ENCODE measurements around the gene FAM53C.
"Not testable (repeated sequence)": the region's sequence is repeated elsewhere in the genome, so short reads cannot be mapped to it uniquely, and the experiment has no call there.

The FAM53C gene

GRCh38 chr5:138351517-138351916, 13.5 kb downstream of the FAM53C start:
- DNase-seq, result no peak

GRCh38 chr5:138352071-138352721, 14.1 kb downstream of the FAM53C start, which contains the start of gene KDM3B:
TSS of gene KDM3B (plus strand) at chr5:138352685. CDS start at chr5:138352796, 111 bp downstream.
- peak; percentile 91 for DNase-seq

GRCh38 chr5:138352722-138353559, 14.9 kb downstream of the FAM53C start:
- DNase-seq, result peak; percentile 68

- DNase-seq, result peak; percentile 40
Measured at GRCh38 chr5:138353560-138354080, 15.6 kb downstream of the FAM53C start.

- no peak for DNase-seq
Measured at GRCh38 chr5:138354387-138354786, 16.3 kb downstream of the FAM53C start.

- peak; percentile 83 for DNase-seq
Measured at GRCh38 chr5:138354926-138355378, 16.9 kb downstream of the FAM53C start.

GRCh38 chr5:138359621-138360020, 21.6 kb downstream of the FAM53C start:
- no peak for DNase-seq

- no peak for DNase-seq
Measured at GRCh38 chr5:138360941-138361452, 22.9 kb downstream of the FAM53C start.

- no peak for DNase-seq
Measured at GRCh38 chr5:138364576-138364975, 26.5 kb downstream of the FAM53C start.

GRCh38 chr5:138366632-138367382, 28.7 kb downstream of the FAM53C start:
- DNase-seq, result no peak

GRCh38 chr5:138369261-138369660, 31.2 kb downstream of the FAM53C start:
- no peak for DNase-seq

GRCh38 chr5:138369706-138370105, 31.6 kb downstream of the FAM53C start:
- DNase-seq, result peak; percentile 2

GRCh38 chr5:138370537-138370936, 32.5 kb downstream of the FAM53C start:
- no peak for DNase-seq

- DNase-seq, result no peak
Measured at GRCh38 chr5:138371454-138371853, 33.4 kb downstream of the FAM53C start.

GRCh38 chr5:138372225-138372624, 34.2 kb downstream of the FAM53C start:
- DNase-seq, result no peak

- no peak for DNase-seq
Measured at GRCh38 chr5:138372653-138373052, 34.6 kb downstream of the FAM53C start.

GRCh38 chr5:138382347-138382746, 44.3 kb downstream of the FAM53C start:
- no peak for DNase-seq

GRCh38 chr5:138385660-138386059, 47.6 kb downstream of the FAM53C start:
- DNase-seq, result no peak

GRCh38 chr5:138386290-138386689, 48.2 kb downstream of the FAM53C start:
- DNase-seq, result no peak

- no peak for DNase-seq
Measured at GRCh38 chr5:138389332-138389731, 51.3 kb downstream of the FAM53C start.

GRCh38 chr5:138389911-138390310, 51.8 kb downstream of the FAM53C start:
- not testable (repeated sequence) for DNase-seq

- DNase-seq, result no peak
Measured at GRCh38 chr5:138391859-138392386, 53.9 kb downstream of the FAM53C start.

Data from CD4-positive, alpha-beta T cell treated with Interleukin-4 for 4 hours (primary cell).